Lower leg skin (tissue), 4 donors: ENCODE results near the gene PARD6G. TPM values are rescaled to one million over a fixed set of nuclear protein-coding genes. Genes with fewer than 3 reads are reported as not detected.

Experiments used
- DNase-seq, 2 donors: peaks; one replicate each; pipeline ENCODE4 v3.0.0-alpha.2; 2019; ENCODE audit warnings: low spot score in 2 of 2
- H3K4me3 ChIP-seq: fragments of 200-600 bp; sonication (generic); 2 replicates; pipeline ENCODE4 v1.5.1; 2017; ENCODE audit warnings: mild to moderate bottlenecking, low read depth; ENCODE audit not compliant: poor library complexity, severe bottlenecking
- POLR2A ChIP-seq, 2 donors: fragments of 450-650 bp; IDR thresholded peaks; one replicate each; pipeline ENCODE4 v1.6.1; 2016 to 2017; ENCODE audit warnings: antibody characterized with exemption in 2 of 2, mild to moderate bottlenecking in 1 of 2, moderate library complexity in 1 of 2
- WGBS, 2 donors: methylation state at CpG; one replicate each; pipeline ENCODE4 v1.1.5; 2018; 5-methylcytosine and 5-hydroxymethylcytosine counted together
- intact Hi-C: fragments of 100-400 bp; cut with DNase I; formaldehyde crosslinking; loops from one replicate; pipeline ENCODE4 v1.15.0; 2023; ENCODE audit warnings: low total_unique reads
- total RNA-seq, 4 donors: library from RNA; depleted of rRNA; stranded (reverse); fragments of >200 nt; gene quantifications; one replicate each; pipeline ENCODE4 v1.1.0, GENCODE V29; 2016
- TF ChIP-seq, protein P1 (sequence below), 3 donors: fragments of 450-650 bp; IDR thresholded peaks; one replicate each; pipeline ENCODE4 v1.5.1; 2016; ENCODE audit warnings: antibody characterized with exemption in 3 of 3, mild to moderate bottlenecking in 3 of 3, moderate library complexity in 2 of 3

Gene PARD6G
- total RNA-seq, 4 donors from 2014 or later = 89.6 to 122 (median 101) TPM

DNA sequence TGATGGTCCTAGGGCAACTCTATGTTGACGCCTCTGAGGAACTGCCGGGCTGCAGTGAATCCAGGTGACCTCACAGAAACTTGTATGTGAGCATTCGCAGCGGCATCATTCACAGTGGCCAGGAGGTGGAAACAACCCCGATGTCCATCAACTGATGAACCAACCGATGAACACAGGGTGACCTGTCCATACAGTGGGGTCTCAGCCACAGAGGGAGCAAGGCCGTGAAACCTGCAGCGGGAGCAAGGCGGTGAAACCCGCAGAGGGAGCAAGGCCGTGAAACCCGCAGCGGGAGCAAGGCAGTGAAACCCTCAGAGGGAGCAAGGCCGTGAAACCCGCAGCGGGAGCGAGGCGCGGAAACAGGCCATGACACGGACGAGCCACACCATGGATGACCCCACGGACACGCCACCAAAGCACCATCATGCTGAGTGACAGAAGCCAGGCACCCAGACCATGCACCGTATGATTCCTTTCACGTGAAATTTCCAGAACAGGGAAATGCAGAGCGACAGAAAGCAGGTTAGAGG lies 63.0 kb downstream of the PARD6G start:
- H3K4me3 ChIP-seq = no peak overlapping the region
- 91 to 95% methylated on average over 25 to 26 of the region's 26 CpGs for WGBS, 2 donors
- DNase-seq = no peak
- TF ChIP-seq, protein P1, sequence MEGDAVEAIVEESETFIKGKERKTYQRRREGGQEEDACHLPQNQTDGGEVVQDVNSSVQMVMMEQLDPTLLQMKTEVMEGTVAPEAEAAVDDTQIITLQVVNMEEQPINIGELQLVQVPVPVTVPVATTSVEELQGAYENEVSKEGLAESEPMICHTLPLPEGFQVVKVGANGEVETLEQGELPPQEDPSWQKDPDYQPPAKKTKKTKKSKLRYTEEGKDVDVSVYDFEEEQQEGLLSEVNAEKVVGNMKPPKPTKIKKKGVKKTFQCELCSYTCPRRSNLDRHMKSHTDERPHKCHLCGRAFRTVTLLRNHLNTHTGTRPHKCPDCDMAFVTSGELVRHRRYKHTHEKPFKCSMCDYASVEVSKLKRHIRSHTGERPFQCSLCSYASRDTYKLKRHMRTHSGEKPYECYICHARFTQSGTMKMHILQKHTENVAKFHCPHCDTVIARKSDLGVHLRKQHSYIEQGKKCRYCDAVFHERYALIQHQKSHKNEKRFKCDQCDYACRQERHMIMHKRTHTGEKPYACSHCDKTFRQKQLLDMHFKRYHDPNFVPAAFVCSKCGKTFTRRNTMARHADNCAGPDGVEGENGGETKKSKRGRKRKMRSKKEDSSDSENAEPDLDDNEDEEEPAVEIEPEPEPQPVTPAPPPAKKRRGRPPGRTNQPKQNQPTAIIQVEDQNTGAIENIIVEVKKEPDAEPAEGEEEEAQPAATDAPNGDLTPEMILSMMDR (IDR thresholded peaks at IDR 0.05) = no peak
- TF ChIP-seq POLR2A (IDR thresholded peaks at IDR 0.05) = no peak
- intact Hi-C loops = no loop called here

- TF ChIP-seq POLR2A (IDR thresholded peaks at IDR 0.05) = no peak
- TF ChIP-seq, protein P1 (IDR thresholded peaks at IDR 0.05) = no peak
- no peak for DNase-seq
- intact Hi-C loops = no loop called here
- no peak overlapping the region for H3K4me3 ChIP-seq
- WGBS, 2 donors = 67 to 68% methylated on average over 13 of the region's 13 CpGs
Measured at GRCh38 chr18:80183273-80184050, 63.9 kb downstream of the PARD6G start.

DNA sequence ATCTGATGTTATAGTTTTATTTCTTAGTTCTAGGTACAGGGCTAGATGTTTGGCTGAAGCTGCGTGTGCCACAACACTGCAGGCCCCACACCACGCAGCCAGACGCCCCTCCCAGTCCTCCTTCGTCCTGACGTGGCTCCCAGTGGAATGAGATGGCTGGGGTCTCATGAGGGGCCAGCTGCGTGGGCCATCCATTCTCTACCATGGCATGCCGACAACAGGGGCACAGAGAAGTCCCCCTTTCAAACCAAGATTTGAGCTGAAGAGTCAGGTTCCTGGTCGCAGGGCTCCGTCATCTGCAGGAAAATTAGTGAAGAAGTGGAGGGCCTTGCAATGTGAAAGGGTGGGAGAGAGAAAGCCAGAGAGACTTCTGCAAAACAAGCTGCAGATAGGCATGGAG lies 64.5 kb downstream of the PARD6G start:
- H3K4me3 ChIP-seq = no peak overlapping the region
- TF ChIP-seq POLR2A (IDR thresholded peaks at IDR 0.05) = no peak
- TF ChIP-seq, protein P1 (IDR thresholded peaks at IDR 0.05) = no peak
- DNase-seq = no peak
- intact Hi-C loops = no loop called here
- 81% methylated on average over 9 of the region's 9 CpGs for WGBS, 2 donors

DNA sequence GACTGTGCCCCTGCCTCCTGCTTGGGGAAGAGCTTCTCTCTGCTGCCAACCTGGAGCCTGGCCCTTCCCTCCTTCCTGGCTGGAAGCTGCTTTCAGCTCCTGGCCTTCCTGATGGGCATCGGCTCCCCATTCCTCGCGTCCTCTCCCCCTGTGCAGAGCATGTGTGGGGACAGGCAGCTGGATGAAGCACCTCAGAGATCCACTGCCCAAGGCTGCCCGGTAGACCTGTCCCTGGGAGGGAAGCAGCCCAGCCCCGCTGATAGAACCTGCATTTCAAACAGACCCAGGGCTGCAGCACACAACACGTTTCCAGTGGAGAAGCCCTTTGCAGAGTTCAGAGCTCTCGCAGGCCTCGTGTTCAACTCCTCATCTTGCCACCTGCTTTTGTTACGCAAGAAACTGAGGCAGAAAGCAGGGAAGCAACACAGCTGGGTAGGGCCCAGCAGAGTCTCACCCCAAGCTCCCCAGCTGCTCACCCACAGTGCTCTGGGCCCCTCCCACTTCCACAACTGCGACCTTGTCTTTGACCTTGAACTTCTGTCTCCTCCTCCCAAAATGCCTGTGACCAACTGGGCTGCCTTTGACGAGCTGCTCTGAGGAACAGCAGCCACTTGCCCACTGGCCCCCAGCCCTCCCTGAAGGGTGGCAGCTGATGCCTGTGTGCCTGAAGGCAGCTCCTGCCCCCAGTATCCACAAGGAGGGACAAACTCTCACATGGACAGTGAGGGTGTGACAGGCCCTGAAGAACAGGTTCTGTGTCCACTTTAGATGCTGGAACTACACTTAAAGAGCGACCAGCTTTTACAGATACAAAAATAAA lies 65.5 kb downstream of the PARD6G start:
- DNase-seq = no peak
- 49 to 68% methylated on average over 12 of the region's 12 CpGs for WGBS, 2 donors

GRCh38 chr18:80180778-80181564 lies 66.3 kb downstream of the PARD6G start:
- DNase-seq = no peak
- 65 to 88% methylated on average over 26 to 33 of the region's 33 CpGs for WGBS, 2 donors
- intact Hi-C loops = no loop called here
- TF ChIP-seq, protein P1 (IDR thresholded peaks at IDR 0.05) = no peak
- no peak for TF ChIP-seq POLR2A (IDR thresholded peaks at IDR 0.05)
- no peak overlapping the region for H3K4me3 ChIP-seq

More for the DNA sequence above, 65.5 kb downstream of the PARD6G start:
- no peak for TF ChIP-seq POLR2A (IDR thresholded peaks at IDR 0.05)
- TF ChIP-seq, protein P1 (IDR thresholded peaks at IDR 0.05) = no peak
- intact Hi-C loops = no loop called here
- no peak overlapping the region for H3K4me3 ChIP-seq
